Glomerular endothelial cell (primary cell): ENCODE results near the gene ODAPH. TPM values are rescaled to one million over a fixed set of nuclear protein-coding genes. Genes with fewer than 3 reads are reported as not detected.
A peak's percentile ranks its signal among the peaks of the same experiment; 100 is the strongest.
"Not testable (repeated sequence)": the region's sequence is repeated elsewhere in the genome, so short reads cannot be mapped to it uniquely, and the experiment has no call there.

Experiments used
- DNase-seq: peaks from one replicate; pipeline ENCODE4 v3.0.0-alpha.2; 2011; ENCODE audit warnings: low read depth, low spot score; ENCODE audit errors: extremely low read depth
- total RNA-seq: library from RNA; depleted of rRNA; stranded (reverse); fragments of >200 nt; gene quantifications from 2 replicates; pipeline ENCODE4 v1.2.3, GENCODE V29; 2015

Gene ODAPH, protein sequence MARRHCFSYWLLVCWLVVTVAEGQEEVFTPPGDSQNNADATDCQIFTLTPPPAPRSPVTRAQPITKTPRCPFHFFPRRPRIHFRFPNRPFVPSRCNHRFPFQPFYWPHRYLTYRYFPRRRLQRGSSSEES
- 1.0 TPM in 1 of 2 replicates, not detected in the other for total RNA-seq

DNA sequence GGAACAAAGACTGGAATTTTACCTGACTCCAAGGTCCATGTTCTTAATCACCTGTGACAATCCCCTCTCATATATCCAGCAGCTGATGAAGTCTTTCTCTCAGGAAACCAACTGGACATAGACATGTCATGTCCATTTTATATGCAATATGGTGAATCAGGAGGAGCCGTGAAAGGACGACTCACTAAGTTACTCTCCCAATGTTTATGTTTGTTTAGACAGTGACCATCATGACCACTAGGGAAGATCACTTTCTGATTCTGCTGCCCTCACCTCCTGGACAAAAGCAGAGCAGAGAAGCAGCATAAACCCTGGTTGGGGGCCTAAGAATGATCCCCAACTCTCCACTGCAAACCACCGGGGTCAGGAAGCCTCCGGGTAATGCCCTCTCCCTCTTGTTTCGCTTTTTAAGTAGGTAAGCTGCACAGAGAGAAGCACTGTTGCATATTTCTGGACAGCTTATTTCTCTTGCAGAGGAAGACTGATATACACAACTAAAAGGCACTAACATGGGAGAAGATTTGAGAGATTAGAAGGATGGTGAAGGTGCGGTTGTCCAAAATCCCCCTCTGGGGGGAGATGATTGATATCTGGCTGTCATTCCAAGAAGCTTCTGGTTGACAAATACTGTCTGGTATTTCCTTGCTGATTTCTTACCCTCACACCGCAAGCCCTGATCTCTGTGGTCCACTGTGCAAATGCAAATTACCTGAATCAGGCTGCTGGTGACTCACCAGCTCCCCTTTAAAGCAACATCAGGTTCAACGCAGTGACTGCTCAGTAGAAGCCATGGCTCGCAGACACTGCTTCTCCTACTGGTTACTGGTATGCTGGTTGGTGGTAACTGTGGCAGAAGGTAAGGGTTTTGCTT, at the start of gene ODAPH:
ODAPH (plus strand) TSS at position 773 of the 871 bp plus-strand sequence; CDS start at position 790, 17 bp downstream.
- no peak for DNase-seq

DNA sequence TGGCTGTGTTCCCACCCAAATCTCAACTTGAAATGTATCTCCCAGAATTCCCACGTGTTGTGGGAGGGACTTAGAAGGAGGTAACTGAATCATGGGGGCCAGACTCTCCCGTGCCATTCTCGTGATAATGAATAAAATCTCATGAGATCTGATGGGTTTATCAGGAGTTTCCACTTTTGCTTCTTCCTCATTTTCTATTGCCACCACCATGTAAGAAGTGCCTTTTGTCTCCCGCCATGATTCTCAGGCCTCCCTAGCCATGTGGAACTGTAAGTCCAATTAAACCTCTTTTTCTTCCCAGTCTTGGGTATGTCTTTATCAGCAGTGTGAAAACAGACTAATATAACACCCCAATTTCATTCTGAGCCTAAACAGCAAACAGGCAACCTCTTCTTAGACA, 46.3 kb upstream of the ODAPH start:
- not testable (repeated sequence) for DNase-seq

DNA sequence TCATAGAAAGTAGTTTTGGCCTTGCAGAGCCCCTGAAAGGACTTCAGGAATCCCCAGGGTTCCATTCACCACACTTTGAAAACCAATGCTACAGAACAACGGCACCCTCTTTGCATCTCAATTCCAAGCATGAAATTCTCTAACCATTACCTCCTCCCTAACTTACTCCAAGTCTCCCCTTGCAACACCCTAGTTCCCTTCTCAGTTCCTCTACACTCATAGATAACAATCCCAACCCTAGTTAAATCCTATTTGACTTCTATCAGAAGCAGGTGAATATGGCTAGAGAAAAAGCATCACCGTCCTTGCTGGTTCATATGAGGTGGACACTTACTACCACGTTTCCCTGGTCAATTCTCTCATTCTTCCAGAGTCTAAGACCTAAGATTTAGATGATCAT, 44.0 kb upstream of the ODAPH start:
- no peak for DNase-seq

DNA sequence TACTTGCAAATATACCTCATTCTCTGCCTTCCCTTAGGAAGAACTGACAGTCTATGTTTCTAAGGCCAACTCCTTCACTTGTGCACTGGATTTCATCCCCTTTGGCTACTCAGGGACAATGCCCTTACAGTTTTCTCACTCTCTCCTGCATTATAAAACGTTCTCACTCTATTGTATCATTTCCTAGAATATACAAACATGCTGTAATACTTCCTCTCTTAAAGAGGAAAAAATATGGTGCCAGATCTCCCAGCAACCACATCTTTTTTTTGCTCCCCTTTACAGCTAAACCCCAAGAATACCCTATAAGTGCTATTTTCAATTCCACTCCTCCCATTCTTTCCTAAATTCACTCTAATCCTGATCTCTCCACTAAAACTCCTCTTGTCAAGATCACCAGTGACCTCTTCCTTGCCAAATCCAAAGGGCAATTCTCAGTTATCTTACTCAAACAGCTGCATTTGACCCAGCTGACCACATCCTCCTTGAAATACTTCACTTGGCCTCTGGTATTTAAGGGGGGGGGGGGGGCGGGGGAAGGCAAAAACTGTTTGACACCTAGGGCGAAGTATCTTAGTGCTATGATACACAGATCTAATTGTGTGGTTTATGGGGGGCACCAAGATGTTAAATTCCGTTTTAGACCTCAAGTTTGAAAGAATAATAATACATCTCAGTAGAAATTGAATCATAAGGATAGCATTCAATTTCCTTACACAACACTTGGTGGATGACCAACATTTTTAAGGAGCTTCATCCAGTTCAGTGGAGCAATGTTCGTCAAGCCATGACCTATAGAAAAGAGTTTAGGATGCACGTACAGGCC, 43.3 kb upstream of the ODAPH start:
- peak; percentile 70 for DNase-seq

DNA sequence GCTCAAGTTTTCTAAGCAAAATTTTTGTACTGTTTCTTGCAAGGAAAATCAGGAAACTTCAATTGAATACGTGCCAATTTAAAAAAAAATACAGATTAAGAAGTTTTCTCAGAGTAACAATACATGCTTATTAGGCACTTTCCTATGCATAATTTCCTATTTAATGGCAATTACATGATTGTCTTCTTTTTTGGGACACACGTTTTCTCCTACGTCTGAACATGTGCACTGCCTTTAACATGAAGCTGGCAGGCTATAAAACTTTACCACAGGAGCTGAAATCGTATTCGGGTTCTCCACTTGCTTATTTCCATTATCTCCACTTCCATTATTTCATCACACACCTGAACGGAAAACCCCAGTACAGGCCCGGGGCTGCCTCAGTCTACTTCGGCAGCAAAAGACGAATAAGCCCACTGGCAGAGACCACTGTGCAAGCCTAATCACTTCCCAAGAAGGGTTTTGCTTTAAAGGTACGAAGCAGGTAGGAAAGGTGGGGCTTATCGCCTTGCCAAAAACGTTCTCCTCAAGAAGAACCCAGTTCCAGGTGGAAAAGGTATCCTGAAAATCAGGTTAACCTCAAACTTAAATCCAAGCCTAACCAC, 42.2 kb upstream of the ODAPH start:
- DNase-seq: no peak

DNA sequence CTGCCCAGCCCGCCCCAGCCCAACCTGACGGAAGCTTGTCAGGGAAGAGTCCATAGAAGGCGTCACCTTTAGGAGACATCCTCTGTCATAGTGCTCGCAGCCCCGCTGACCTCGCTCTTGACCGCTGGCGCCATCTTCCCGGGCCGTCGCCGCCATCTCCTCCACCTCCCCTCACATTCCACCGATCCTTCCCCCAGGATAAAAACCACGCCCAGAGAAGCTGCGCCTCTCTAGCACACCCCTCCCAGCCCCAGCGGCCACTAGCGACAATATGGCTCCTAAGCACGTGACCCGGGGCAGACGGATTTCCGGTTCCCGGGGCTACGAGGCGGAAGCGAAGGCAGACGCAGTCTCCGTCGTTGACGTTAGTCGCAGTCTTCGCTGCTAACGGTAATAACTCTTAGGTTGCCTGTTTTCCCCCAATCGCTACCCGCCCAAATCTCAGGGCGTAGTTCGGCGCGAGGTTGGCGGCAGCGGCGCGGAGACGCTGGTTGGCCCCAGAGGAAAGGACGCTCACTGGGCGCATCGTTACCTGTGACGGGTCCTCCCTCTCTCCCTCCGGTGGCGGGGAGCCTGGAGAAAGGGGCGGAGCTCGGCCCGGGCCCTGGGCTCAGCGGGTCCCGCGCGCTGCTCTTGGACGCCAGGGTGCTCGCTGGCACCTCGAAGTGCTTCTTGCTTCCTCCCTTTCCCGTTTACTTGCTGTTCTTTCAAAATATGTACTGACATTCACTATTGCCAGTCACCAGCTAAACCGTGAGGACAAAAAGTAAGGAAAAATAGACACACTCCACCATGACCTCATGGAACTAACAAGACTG, 41.5 kb upstream of the ODAPH start, which contains the start of the genes RCHY1 and THAP6:
RCHY1 (minus strand) TSS at position 273 of the 818 bp plus-strand sequence; CDS start at position 156, 117 bp downstream.
THAP6 (plus strand) TSS at position 343 of the 818 bp plus-strand sequence. CDS start 980 bp downstream, outside the sequence.
- peak; percentile 68 for DNase-seq

DNA sequence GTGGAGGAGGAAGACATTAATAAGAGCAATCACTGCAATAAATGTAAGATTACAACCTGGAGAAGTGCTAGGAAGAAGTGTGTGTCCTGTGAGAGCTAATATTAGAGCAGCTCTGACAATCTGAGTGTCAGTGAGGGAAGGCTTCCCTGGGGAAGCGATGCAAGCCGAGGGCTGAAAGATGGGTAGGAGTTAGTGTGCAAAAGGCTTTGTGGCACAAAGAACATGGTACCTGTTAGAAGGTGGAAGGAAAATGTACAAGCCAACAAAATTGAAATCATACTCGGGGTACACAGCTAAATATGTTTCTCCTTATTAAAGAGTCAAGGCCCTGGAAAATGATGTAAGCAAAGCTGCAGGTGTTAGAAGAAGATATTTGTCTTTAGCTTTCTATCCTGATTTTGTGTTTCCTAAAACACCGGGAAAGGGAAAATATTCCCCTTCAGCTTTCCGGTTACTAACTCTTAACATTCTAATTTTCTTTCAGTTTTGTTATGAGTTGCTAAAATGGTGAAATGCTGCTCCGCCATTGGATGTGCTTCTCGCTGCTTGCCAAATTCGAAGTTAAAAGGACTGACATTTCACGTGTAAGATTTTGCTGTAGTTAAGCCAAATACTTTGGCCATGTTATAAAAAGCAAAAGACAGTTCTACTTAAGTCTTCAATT, 40.8 kb upstream of the ODAPH start:
- DNase-seq: no peak

DNA sequence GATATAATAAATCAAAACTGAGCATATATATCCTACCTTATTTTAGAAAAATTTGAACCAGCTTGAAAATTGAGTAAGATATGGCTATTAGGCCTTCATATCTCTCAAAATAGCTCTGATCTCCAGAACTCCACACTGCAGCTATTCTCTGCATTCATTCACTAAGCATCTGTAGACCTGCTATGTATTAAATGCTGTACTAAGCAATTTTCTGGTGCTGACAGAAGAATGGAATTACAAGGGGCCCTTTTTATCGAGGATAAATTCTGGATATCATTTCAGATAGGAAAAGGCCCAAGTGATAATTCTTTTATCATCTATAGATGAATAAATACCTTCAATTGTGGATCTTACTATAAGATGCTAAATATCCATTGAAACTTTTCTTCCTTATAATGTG, 39.7 kb upstream of the ODAPH start:
- no peak for DNase-seq

DNA sequence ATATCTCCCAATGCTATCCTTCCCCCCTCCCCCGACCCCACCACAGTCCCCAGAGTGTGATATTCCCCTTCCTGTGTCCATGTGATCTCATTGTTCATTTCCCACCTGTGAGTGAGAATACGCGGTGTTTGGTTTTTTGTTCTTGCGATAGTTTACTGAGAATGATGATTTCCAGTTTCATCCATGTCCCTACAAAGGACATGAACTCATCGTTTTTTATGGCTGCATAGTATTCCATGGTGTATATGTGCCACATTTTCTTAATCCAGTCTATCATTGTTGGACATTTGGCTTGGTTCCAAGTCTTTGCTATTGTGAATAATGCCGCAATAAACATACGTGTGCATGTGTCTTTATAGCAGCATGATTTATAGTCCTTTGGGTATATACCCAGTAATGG, 36.4 kb upstream of the ODAPH start:
- DNase-seq: not testable (repeated sequence)

DNA sequence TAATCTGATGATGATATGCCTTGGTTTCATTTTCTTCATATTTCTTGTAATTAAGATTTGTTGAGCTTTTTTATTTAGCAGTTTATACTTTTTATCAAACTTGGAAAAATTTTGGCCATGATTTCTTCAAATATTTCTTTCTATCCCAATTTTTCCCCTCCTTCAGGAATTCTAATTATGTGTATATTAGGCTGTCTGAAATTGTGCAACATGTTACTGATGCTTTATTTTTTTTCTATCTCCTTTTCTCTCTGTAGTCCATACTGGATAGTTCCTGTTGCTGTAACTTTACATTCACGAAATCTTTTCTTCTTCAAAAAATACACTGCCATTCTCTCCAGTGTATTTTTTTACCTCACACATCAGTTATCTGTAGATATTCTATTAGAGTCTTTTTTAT, 30.8 kb upstream of the ODAPH start:
- no peak for DNase-seq

DNA sequence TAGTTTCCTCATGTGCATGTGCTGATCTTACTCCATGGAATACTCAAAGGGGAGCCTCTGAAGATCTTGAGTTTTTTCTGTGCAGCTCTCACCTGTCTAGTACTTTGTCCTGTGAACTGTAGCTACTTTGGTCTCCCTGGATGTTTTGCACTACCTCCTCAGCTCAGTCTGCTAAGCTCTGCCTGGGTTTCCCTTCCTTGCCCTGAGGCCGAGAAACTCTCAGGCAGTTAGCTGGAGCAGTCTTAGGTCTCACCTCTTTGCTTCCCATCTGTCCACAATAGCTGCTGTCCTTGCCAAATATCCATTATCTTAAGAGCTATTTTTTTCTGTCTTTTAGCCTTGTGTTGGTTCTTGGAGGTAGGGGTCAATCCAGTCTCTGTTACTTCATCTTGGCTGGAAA, 30.0 kb upstream of the ODAPH start:
- no peak for DNase-seq

DNA sequence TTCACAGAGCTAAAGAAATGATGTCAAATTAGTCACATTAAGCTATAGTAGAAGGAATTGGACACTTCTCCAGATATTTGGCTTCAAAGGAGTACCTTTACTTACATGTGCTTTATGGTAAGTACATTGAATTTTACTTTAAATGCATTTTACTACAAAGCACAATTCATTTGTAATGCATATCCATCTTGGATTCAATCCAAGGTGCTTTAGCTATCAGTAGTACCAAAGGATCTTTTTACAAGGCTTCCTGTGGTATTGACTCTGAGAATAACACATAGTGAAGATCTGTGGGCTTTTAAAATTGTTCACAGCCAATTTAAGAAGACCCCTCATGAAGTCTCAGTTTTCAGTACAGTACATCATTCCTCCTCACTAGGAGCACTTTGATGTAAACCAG, 28.4 kb upstream of the ODAPH start:
- no peak for DNase-seq

DNA sequence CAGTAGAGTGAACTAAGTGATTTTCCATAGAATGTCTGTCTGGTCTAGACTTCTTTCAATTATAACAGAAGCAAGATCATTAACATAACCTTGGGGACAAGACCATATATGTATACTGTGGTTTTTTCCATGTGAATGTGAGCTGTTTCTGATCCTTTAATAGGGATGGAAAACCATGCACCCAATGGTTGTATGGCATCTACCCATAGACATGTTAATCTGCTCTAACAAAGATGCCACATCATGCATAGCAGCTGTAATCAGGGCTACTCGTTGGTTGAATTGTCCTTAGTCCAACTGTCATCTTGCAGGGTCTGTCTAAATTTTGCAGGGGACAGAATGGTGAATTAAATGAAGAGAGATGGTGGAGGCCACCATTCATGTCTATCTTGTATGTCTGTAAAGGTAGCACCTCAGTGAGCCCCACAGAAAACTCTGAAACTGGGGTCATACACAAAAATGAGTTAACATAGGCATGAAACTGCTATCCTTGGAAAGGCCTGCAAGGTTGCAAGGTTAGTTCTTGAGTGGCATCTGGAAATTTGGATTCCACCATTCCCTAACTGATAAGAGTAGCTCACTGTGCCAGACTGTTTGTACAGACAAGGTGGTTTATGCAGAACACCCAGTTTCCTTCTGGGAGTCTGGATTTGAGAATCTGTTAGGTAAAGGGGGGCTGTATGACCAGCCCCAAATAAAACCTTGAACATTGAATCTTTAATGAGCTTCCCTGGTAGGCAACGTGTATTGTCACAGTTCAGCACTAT, 25.1 kb upstream of the ODAPH start:
- DNase-seq: no peak

DNA sequence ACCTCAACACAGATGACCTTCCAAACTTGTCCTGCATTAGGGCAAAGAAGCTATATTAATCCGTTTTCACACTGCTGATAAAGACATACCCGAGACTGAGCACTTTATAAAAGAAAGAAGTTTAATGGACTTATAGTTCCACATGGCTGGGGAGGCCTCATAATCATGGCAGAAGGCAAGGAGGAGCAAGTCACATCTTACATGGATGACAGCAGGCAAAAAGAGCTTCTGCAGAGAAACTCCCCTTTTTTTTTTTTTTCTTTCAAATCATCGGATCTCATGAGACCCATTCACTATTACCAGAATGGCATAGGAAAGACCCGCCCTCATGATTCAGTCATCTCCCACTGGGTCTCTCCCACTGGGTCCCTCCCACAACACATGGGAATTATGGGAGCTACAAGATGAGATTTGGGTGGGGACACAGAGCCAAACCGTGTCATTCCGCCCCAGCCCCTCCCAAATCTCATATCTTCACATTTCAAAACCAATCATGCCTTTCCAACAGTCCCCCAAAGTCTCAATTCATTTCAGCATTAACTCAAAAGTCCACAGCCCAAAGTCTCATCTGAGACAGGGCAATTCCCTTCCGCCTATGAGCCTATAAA, 24.2 kb upstream of the ODAPH start:
- not testable (repeated sequence) for DNase-seq

DNA sequence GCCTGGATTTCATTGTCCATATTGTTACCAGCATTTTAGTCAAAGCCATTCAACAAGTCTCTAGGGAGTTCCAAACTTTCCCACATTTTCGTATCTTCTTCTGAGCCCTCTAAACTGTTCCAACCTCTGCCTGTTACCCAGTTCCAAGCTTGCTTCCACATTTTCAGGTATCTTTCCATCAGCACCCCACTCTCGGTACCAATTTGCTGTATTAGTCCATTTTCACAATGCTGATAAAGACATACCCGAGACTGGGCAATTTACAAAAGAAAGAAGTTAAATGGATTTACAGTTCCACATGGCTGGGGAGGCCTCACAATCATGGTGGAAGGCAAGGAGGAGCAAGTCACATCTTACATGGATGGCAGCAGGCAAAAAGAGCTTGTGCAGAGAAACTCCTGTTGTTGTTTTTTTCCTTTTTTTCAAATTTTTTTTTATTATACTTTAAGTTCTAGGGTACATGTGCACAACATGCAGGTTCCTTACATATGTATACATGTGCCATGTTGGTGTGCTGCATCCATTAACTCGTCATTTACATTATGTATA, 22.5 kb upstream of the ODAPH start:
- DNase-seq: not testable (repeated sequence)

DNA sequence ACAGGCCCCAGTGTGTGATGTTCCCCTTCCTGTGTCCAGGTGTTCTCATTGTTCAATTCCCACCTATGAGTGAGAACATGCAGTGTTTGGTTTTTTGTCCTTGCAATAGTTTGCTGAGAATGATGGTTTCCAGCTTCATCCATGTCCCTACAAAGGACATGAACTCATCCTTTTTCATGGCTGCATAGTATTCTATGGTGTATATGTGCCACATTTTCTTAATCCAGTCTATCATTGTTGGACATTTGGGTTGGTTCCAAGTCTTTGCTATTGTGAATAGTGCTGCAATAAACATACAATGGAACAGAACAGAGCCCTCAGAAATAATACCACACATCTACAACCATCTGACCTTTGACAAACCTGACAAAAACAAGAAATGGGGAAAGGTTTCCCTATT, 21.9 kb upstream of the ODAPH start:
- DNase-seq: not testable (repeated sequence)

DNA sequence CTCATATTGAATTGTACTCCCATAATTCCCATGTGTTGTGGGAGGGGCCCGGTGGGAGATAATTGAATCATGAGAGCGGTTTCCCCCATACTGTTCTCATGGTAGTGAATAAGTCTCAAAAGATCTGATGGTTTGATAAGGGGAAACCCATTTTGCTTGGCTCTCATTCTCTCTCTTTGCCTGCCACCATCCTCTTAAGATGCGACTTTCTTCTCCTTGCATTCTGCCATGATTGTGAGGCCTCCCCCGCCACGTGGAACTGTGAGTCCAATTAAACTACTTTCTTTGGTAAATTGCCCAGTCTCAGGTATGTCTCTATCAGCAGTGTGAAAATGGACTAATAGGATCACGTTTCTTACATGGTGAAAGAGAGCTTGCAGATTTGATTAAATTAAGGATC, 18.6 kb upstream of the ODAPH start:
- not testable (repeated sequence) for DNase-seq

DNA sequence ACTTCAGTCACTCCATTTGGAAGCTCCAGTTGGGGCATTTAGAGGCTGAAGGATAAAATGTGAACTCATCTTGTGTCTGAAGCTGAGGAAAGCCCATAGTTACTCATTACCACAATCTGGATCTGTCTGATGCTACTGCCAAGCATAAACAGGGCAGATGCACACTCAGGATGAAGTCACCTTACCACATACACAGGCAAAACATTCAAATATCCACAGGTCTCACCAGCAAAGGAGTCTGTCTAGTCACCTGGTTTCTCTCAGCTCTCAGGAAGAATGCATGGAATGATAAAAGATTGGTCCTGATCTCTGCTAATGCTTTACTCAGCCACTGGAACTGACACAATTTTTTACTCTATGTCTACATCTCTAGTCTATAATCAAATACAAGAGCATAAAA, 13.0 kb upstream of the ODAPH start:
- DNase-seq: no peak
